GM18951 (cell line): ENCODE results near the gene LRRC43.

Source experiments
- POLR2A ChIP-seq: IDR thresholded peaks from 4 replicates; pipeline ENCODE4 v1.6.1; 2011; ENCODE audit warnings: mild to moderate bottlenecking; ENCODE audit not compliant: insufficient read length, insufficient read depth; ENCODE audit errors: extremely low read depth
- in situ Hi-C: fragments of 300-500 bp; cut with MboI; formaldehyde crosslinking; loops from one replicate; pipeline ENCODE4 v1.12.0; 2022; ENCODE audit warnings: low sequenced_read_pairs, mixed read lengths, inconsistent platforms; ENCODE audit not compliant: unreplicated experiment

LRRC43 gene

DNA sequence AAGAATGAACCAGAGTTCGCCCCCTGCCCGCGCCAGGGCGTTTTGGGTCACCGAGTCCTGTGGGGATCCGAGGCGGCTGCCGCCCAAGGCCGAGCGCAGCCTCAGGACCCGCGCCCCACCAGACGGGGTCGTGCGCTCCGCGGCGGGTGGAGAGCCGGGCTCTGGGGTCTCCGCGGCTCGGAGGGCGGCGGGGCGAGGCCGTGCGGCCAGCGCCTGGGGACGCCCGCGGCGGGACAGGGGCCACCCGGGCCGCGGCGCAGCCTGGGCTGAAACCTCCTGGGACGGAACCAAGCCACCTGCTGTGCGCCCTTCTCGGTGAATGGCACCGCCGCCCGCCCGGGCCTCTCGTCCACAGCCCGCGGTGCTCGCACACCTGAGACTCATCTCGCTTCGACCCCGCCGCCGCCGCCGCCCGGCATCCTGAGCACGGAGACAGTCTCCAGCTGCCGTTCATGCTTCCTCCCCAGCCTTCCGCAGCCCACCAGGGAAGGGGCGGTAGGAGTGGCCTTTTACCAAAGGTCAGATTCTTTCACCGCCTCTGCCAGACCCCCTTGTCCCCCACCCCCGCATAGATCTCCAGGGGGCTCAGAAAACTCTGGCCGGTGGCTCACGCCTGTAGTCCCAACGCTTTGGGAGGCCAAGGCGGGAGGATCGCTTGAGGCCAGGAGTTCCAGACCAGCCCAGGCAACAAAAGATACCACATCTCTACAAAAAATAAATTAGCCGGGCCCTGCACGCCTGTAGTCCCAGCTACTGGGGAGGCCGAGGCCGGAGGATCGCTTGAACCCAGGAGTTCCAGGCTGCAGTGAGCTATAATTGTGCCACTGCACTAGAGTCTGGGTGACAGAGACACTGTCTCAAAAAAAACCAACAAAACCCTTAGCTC is 21.5 kb downstream of the LRRC43 start:
- no peak for TF ChIP-seq POLR2A
- in situ Hi-C loops = no loop called here

DNA sequence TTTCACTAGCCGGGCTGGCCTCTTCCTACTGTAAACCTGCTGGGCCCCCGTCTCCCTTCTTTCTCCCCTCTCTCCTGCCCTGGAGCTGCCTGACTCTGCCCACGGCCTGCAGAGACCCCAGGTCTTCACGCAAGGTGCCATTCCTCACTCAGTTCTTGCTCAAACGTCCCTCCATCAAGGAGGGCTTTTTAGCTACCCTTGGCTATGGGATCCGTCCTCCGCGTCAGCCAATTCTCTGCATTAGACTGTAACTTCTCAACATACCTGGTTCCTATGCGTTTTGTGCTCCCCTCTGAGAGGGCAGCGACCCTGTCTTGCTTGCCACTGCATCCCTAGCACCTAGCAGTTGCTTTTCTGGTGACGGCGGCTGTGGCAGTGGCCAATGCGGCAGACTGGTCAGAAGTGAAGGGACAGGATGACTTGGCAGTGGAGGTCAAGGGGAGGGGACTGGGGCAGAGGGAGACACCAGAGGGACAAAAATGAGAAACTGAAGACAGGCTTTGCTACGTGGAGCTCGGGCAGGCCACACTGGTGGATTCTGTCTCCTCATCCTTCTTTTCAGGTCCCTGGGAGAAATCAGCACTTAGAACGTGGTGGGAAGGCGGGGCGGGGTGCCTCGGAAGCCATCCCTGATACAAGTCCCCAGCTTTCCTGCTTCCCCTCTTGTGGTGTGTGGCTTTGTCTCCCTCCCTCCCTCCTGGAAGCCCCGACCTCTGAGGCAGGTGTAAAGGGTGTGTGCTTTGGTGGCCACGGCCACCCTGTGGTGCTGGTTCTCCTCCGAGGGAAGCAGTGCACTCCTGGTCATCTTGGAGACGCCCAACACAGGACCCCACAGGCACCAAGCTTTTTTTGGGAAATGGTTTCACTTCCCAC is 22.4 kb downstream of the LRRC43 start:
- TF ChIP-seq POLR2A = no peak
- in situ Hi-C loops = no loop called here

DNA sequence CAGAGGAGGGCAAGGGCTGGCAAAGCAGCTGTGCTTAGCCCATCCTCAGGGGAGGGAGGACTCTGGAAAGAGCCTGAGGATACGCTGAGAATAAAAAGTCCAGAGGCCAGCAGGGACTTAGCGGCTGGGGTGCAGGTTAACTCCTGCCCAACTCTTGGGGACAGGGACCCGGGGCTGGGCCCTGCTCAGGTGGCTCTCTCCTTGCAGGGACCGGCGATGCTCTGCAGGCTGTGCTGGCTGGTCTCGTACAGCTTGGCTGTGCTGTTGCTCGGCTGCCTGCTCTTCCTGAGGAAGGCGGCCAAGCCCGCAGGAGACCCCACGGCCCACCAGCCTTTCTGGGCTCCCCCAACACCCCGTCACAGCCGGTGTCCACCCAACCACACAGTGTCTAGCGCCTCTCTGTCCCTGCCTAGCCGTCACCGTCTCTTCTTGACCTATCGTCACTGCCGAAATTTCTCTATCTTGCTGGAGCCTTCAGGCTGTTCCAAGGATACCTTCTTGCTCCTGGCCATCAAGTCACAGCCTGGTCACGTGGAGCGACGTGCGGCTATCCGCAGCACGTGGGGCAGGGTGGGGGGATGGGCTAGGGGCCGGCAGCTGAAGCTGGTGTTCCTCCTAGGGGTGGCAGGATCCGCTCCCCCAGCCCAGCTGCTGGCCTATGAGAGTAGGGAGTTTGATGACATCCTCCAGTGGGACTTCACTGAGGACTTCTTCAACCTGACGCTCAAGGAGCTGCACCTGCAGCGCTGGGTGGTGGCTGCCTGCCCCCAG is 23.4 kb downstream of the LRRC43 start:
- TF ChIP-seq POLR2A = no peak
- in situ Hi-C loops = no loop called here

DNA sequence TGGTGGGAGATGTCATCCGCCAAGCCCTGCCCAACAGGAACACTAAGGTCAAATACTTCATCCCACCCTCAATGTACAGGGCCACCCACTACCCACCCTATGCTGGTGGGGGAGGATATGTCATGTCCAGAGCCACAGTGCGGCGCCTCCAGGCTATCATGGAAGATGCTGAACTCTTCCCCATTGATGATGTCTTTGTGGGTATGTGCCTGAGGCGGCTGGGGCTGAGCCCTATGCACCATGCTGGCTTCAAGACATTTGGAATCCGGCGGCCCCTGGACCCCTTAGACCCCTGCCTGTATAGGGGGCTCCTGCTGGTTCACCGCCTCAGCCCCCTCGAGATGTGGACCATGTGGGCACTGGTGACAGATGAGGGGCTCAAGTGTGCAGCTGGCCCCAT is 24.1 kb downstream of the LRRC43 start:
- in situ Hi-C loops = no loop called here
- no peak for TF ChIP-seq POLR2A

DNA sequence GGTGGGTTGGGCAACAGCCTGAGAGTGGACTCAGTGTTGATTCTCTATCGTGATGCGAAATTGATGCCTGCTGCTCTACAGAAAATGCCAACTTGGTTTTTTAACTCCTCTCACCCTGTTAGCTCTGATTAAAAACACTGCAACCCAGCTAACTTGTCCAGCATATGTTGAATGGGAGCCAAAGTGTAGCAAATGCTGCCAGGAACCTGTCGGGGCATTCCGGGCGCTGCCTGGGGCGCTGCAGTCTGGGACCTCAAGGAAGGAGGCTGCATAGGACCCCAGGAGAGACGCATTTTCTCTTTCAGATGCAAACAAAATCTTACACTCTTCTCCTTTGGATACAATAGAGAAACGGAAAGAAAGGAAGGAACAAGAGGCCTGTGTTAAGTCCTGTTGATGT is 24.5 kb downstream of the LRRC43 start:
- no peak for TF ChIP-seq POLR2A
- in situ Hi-C loops = no loop called here

DNA sequence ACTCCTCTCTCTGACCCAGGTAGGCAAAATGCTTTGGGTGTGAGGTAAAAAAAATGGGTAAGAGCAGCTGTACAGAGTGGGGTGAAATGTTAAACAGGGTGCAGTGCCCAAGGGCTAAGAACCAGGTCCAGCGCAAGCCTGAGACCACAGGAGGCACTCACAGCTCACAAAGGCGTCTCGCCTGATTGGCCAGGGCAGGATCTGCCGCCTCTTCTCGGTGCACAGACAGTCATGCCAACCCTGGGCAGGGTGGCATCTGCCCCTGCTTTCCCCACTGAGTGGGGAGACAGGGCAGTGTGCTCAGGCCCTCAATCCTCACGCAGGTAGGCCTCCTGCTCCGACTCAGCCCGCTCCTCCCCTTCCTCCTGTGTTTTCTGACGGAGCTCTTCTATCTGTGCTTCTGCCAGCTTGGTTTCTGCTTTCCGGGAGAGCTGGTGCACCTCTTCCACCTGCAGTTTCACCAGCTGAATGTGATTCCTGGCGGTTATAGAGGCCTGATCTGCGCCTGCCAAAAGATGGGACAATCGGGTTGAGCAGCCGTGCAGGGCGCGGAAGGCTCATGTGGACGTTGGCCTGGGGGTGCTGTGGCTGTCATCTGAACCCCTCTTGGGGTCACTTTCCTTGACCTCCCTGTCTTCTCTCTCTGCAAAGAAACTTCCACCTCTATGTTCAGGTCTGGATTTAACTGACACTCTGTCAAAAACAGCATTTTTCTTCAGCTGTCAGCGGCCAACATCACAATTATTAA is 25.3 kb downstream of the LRRC43 start:
- TF ChIP-seq POLR2A = no peak
- in situ Hi-C loops = no loop called here

DNA sequence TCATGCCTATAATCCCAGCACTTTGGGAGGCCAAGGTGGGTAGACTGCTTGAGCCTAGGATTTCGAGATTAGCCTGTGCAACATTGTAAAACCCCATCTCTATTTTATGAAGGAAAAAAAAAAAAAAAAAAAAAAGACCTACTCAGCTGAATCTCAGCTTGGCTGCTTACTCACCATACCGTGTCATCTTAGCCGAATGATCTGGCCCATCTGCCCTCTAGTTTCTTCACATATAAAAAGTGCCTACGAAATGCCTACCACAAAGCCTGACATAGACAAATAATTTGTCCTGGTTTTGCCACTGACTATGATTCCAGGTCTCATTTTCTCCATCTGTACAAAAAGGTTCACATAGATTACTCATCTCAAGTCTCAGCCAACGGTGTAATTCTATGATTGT is 32.8 kb downstream of the LRRC43 start:
- in situ Hi-C loops = no loop called here
- TF ChIP-seq POLR2A = no peak

DNA sequence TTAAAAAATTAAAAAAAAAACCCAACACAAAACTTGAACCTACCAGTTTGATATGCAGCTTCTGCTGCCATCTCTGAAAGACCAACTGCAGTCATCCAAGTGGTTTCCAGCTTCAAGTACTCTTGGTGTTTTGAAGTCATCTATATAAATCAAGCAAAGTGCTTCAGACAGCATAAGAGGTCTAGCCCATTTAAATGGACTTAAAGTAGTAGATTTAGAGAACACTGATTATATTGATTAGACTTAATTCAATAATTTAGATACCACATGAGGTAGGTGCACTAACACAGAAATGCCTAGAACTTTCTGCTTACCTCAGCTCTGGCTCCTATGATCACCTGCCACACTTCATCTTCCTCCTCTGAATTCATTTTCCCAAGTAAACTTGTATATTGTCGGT is 33.5 kb downstream of the LRRC43 start:
- TF ChIP-seq POLR2A = no peak
- in situ Hi-C loops = no loop called here

DNA sequence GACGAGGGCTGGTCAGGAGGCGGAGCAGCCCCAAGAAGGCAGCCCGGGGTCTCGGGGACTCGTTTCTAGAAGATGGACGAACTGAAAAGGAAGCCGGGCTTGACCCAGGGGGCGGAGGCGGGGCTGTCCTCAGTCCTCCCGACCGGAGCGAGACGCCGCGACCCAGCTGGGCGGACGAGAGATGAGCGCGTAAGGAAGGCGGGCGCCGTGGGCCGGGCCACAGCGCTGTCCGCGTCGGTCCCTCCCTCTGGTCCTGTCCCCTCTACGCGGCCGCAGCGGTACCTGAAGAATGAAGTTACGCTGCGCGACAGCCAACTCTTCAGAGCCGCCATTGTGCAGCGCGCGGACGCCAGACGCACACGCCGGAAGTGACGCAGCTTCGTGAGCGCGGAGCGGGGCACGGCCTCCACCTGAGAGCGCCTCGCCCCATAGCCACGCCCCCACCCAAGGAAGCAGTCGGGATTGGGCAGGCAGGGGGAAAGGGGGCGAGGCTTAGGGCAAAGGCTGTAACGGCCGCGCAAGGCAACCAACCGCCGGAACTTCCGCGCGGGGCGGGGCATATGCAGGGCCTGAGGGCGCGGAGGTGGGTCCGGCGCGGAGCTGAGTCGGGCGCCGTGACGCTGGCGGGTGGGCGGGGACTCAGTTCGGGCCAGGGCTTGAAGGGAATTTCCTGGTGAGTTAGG is 42.9 kb downstream of the LRRC43 start, which contains the start of gene DIABLO:
Gene DIABLO (minus strand): TSS at position 370 of the 683 bp plus-strand sequence. CDS start 38 bp downstream, at position 332.
- peak; percentile 95 for TF ChIP-seq POLR2A
- in situ Hi-C loops = no loop called here

DNA sequence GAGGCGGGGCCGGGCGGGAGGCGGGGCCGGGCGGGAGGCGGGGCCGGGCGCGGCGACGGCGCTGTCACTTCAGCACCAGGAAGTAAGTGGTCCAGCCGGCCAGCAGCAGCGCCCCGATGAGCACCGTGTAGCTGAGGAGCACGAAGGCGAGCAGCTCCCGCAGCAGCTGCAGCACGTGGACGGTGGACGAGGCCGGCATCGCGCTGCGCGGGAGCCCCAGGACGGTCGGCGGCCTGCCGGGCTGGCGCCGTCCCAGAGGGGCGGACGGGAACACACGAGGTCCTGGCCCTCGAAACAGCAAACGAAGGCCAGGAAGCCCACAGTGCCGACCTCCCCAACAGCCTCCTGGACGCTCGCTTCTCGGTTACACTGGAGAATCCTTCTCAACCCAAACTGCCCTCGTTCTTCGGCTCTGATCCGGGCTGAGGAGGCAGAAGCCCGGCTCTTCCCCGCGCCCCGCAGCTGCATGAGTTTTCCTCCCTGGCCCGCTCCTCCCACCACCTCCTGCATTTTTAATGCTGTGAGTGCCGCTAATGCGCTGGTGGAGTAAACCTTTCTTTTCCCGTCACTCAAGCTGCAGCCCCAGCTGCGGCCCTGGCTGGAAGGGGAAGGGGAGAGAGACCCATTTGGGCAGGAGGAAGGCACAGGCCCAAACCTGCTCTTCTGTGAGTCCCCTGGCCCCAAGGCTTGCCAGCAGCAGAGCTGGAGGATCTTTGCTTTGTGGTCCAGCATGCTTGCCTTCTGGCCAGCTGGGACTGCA is 43.6 kb downstream of the LRRC43 start:
- in situ Hi-C loops = no loop called here

DNA sequence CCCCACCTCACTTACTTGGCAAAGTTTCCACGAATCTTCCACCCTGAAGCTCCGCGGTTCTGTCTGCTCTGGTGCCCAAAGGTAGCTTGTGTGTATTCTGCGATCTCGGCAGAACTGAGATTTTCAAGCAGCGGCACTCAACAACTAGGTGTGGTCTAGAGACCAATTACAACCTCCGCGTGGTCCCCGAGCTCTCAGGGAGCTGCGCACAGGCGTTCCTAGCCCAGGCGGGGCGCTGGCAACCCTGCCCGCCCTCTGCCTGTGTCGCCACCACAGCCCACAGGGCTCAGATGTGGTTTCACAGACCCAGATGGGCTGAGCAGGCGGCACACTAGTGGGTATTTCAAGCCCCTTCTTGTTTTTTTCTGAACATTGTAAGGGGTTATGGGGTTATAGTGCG is 44.4 kb downstream of the LRRC43 start:
- no peak for TF ChIP-seq POLR2A
- in situ Hi-C loops = no loop called here

More for the DNA sequence above, 43.6 kb downstream of the LRRC43 start:
- no peak for TF ChIP-seq POLR2A

DNA sequence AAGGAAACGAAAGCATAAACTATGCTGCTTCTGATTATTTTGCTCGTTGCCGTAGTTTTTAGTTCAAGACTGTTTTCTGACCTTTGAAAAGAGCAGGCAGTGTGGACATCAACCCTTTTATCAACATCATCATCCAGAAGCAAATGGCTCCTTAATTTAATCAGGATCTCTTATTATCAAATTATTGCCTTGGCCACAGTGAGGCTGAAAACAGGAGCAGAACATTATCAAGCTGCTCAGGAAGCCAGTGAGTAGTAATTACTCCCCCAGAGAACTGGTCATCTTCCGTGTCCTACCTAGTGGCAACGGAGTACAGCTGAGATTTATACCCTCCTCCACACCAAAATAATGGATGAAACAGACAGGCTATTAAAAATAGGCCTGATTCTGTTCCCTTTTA is 45.2 kb downstream of the LRRC43 start:
- TF ChIP-seq POLR2A = no peak
- in situ Hi-C loops = no loop called here
